B cell (primary cell): ENCODE results near the gene LAMA2. TPM values are rescaled to one million over a fixed set of nuclear protein-coding genes. Genes with fewer than 3 reads are reported as not detected.

ENCODE experiments used
- ATAC-seq: fragments of 200-7000 bp; cut with Tn5 transposase; one replicate; pipeline ENCODE4 v1.10.0; 2021; ENCODE audit warnings: low read depth, mild to moderate bottlenecking, moderate number of reproducible peaks, moderate library complexity
- CTCF ChIA-PET: fragments of 350-600 bp; sonication (Branson Sonifier 250); formaldehyde crosslinking; loops from one replicate; lab custom pipeline; 2021; ENCODE audit warnings: antibody characterized with exemption, inconsistent platforms; lab: Charles Lee
- POLR2A ChIA-PET: fragments of 350-600 bp; sonication (Branson Sonifier 250); formaldehyde crosslinking; loops from one replicate; lab custom pipeline; 2021; ENCODE audit warnings: antibody characterized with exemption; lab: Charles Lee
- DNase-seq: peaks from one replicate; pipeline ENCODE4 v3.0.0; 2013
- H2AFZ ChIP-seq: 2 replicates; pipeline ENCODE4 v1.6.1; 2012; ENCODE audit warnings: mild to moderate bottlenecking, low read depth, low read length; ENCODE audit not compliant: insufficient read depth, poor library complexity, severe bottlenecking
- H3K27ac ChIP-seq, 2 donors: 1 replicate in 1 of 2; 2 replicates in 1 of 2; pipeline ENCODE4 v1.5.1; 2012 to 2013; ENCODE audit warnings: low read length in 2 of 2, mild to moderate bottlenecking in 2 of 2, moderate library complexity in 1 of 2
- H3K27me3 ChIP-seq, 4 experiments: fragments of 200-600 bp in 1 of 4; sonication (generic) in 1 of 4; replicated peaks in 1 of 4; 1 replicate in 2 of 4; 2 replicates in 2 of 4; pipeline versions ENCODE4 v1.6.1 to v1.7.0; 2013 to 2016; ENCODE audit warnings: low read length in 3 of 4, mild to moderate bottlenecking in 2 of 4, mixed read lengths in 1 of 4, moderate library complexity in 1 of 4; ENCODE audit not compliant: insufficient read depth in 4 of 4, control insufficient read depth in 3 of 4; ENCODE audit errors: control extremely low read depth in 1 of 4
- H3K36me3 ChIP-seq, 2 experiments: replicated peaks in 1 of 2; 1 replicate in 1 of 2; 2 replicates in 1 of 2; pipeline versions ENCODE4 v1.6.1 to v1.7.1; 2013; ENCODE audit warnings: low read length in 1 of 2; ENCODE audit not compliant: insufficient read depth in 2 of 2, control insufficient read depth in 1 of 2; ENCODE audit errors: control extremely low read depth in 1 of 2, extremely low read depth in 1 of 2
- H3K4me1 ChIP-seq, 2 donors: fragments of 200-600 bp in 1 of 2; sonication (generic) in 1 of 2; 1 replicate in 1 of 2; 2 replicates in 1 of 2; pipeline versions ENCODE4 v1.5.1 to v1.6.1; 2013 to 2017; ENCODE audit warnings: low read length in 2 of 2; ENCODE audit not compliant: control insufficient read depth in 2 of 2, insufficient read depth in 2 of 2
- H3K4me2 ChIP-seq: replicated peaks from 2 replicates; pipeline ENCODE3; 2012; ENCODE audit warnings: mild to moderate bottlenecking, low read depth, low read length; ENCODE audit not compliant: poor library complexity, severe bottlenecking
- H3K4me3 ChIP-seq, 5 experiments: fragments of 200-600 bp in 1 of 5; sonication (generic) in 1 of 5; 1 replicate in 3 of 5; 2 replicates in 2 of 5; pipeline versions ENCODE4 v1.5.1 to v1.7.0; 2011 to 2016; ENCODE audit warnings: low read length in 4 of 5, mild to moderate bottlenecking in 4 of 5, low read depth in 2 of 5, control low read depth in 1 of 5, moderate library complexity in 1 of 5; ENCODE audit not compliant: insufficient read depth in 1 of 5; ENCODE audit errors: control extremely low read depth in 1 of 5, extremely low read depth in 1 of 5
- H3K79me2 ChIP-seq: fragments of 200-600 bp; sonication (generic); one replicate; pipeline ENCODE4 v1.6.0; 2016; ENCODE audit warnings: low read length; ENCODE audit not compliant: control insufficient read depth, insufficient read depth
- H3K9ac ChIP-seq: fragments of 200-600 bp; sonication (generic); 2 replicates; pipeline ENCODE4 v1.6.1; 2017; ENCODE audit warnings: mild to moderate bottlenecking, low read length, moderate library complexity
- H3K9me3 ChIP-seq, 3 donors: one replicate each; pipeline versions ENCODE4 v1.6.1 to v1.7.1; 2013; ENCODE audit warnings: low read length in 2 of 3; ENCODE audit not compliant: control insufficient read depth in 2 of 3, insufficient read depth in 1 of 3; ENCODE audit errors: control extremely low read depth in 1 of 3
- H4K20me1 ChIP-seq: 2 replicates; pipeline ENCODE4 v1.6.0; 2012; ENCODE audit warnings: mild to moderate bottlenecking, low read length; ENCODE audit not compliant: insufficient read depth, control insufficient read depth, poor library complexity, severe bottlenecking
- H3K27ac Mint-ChIP-seq: one replicate; pipeline ENCODE4 v1.8.0; 2021; ENCODE audit warnings: mixed read lengths
- H3K27me3 Mint-ChIP-seq: one replicate; pipeline ENCODE4 v1.8.0; 2021; ENCODE audit warnings: mixed read lengths
- H3K4me1 Mint-ChIP-seq: one replicate; pipeline ENCODE4 v1.8.0; 2021; ENCODE audit warnings: mixed read lengths
- H3K4me3 Mint-ChIP-seq: one replicate; pipeline ENCODE4 v1.8.0; 2021; ENCODE audit warnings: mixed read lengths
- H3K9me3 Mint-ChIP-seq: one replicate; pipeline ENCODE4 v1.8.0; 2022; ENCODE audit warnings: mixed read lengths; ENCODE audit not compliant: insufficient read depth
- EZH2 ChIP-seq: IDR thresholded peaks from 2 replicates; pipeline ENCODE4 v1.6.1; 2012; ENCODE audit warnings: borderline replicate concordance, low read depth, mild to moderate bottlenecking, moderate library complexity, low read length; ENCODE audit not compliant: insufficient read depth, poor library complexity, severe bottlenecking
- WGBS: methylation state at CpG from one replicate; pipeline ENCODE4 v1.1.5; 2013; ENCODE audit warnings: missing lambda C conversion rate; ENCODE audit not compliant: insufficient coverage; 5-methylcytosine and 5-hydroxymethylcytosine counted together
- intact Hi-C: fragments of 100-400 bp; cut with micrococcal nuclease; formaldehyde crosslinking; loops from one replicate; pipeline ENCODE4 v1.10.0; 2022
- polyA plus RNA-seq: library from polyadenylated mRNA; depleted of rRNA; stranded (reverse); fragments of >200 nt; gene quantifications from 2 replicates; pipeline ENCODE4 v1.2.3, GENCODE V29; 2012
- total RNA-seq, 2 donors: library from RNA; stranded (reverse); fragments of 120-200 nt in 1 of 2; gene quantifications; 1 replicate in 1 of 2; 2 replicates in 1 of 2; pipeline versions ENCODE4 v1.2.3 to v1.2.4, GENCODE V29; 2013 to 2022
- TF ChIP-seq, protein P1 (sequence below): fragments of 200-600 bp; IDR thresholded peaks from one replicate; pipeline ENCODE4 v1.8.0; 2022; ENCODE audit warnings: antibody characterized with exemption, mild to moderate bottlenecking

The LAMA2 gene
- total and polyA plus RNA-seq, 2 donors (not counting 1 experiment from before 2014, with no cell fraction given), result 0.16 TPM; not detected in 1

DNA sequence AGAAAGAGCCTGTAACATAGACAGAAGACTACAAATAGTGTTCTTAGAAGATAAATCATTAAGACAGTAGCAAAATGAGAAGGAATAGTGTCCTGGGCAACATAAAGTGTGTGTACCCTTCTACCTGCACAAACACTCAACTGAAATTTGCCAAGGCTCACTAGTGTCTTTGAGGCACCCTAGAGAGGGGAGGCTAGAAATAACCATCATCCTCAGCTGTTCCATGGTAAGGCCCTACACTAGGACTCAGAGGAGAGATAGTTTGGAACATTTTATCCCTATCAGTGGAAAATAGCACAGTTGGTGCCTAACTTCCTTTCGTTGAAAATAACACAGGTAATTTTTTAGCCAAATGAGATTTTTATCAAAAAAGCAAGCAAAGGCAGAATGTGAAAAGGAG is 230.7 kb downstream of the LAMA2 start:
- H3K9me3 Mint-ChIP-seq, result no peaks in the 10 kb centered on the region

DNA sequence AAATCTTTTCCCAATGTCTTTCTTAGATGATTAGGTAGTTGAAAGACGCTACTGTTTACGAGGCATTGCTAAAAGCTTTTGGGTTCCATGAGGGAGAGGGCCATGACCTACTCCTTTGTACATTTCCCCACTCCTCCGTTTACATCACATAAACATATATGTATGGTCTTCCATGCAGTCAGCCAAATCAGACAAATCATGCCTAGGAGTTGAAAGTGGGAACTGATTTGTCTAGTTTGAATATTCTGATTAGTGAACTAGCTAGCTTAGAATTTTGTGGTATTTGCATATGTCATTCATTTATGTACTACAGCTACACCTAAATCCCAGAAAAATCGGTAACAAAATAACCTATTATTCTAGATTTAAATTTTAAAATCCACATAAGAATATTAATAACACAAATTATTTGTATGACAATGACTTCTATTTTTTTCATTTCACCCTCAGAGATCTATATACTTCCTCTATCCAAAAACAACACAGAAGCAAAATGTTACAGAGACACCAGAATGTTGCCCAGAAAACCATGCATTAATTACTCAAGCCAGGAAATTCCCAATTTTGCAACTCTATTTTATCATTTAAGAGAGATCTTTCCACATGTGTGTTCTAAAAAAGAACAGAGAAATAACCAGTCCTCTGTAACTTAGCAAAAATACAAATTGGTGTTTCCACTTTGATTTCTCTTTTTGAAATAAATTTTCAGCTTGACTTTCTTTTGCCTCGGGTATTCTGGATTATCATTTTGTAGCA is 231.9 kb downstream of the LAMA2 start:
- H3K36me3 ChIP-seq, result no peaks in the 10 kb centered on the region

More for the DNA sequence above, 230.7 kb downstream of the LAMA2 start:
- H3K4me2 ChIP-seq, result no peak overlapping the region
- H4K20me1 ChIP-seq, result no peaks in the 10 kb centered on the region
- H3K9ac ChIP-seq, result no peak overlapping the region
- H3K27me3 ChIP-seq, result no peaks in the 10 kb centered on the region
- no peak for TF ChIP-seq EZH2
- TF ChIP-seq, protein P1, sequence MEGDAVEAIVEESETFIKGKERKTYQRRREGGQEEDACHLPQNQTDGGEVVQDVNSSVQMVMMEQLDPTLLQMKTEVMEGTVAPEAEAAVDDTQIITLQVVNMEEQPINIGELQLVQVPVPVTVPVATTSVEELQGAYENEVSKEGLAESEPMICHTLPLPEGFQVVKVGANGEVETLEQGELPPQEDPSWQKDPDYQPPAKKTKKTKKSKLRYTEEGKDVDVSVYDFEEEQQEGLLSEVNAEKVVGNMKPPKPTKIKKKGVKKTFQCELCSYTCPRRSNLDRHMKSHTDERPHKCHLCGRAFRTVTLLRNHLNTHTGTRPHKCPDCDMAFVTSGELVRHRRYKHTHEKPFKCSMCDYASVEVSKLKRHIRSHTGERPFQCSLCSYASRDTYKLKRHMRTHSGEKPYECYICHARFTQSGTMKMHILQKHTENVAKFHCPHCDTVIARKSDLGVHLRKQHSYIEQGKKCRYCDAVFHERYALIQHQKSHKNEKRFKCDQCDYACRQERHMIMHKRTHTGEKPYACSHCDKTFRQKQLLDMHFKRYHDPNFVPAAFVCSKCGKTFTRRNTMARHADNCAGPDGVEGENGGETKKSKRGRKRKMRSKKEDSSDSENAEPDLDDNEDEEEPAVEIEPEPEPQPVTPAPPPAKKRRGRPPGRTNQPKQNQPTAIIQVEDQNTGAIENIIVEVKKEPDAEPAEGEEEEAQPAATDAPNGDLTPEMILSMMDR, result no peak
- DNase-seq (no peak), ATAC-seq (no peak)
- H3K79me2 ChIP-seq, result no peaks in the 10 kb centered on the region
- Mint-ChIP-seq H3K4me3 (no peak overlapping the region), H3K4me1 (peaks cover 3% of the 10 kb centered on the region), H3K27me3 (peaks cover 3% of the 10 kb centered on the region), H3K27ac (no peak overlapping the region)
- H3K36me3 ChIP-seq, result no peaks in the 10 kb centered on the region
- H3K9me3 ChIP-seq, result no peaks in the 10 kb centered on the region
- no peak overlapping the region for H3K4me3 ChIP-seq
- no peak overlapping the region for H3K27ac ChIP-seq
- intact Hi-C loops, result no loop called here
- CTCF ChIA-PET, result no interaction called here
- no peak overlapping the region for H2AFZ ChIP-seq
- WGBS, result no CpG with 5 or more reads among the region's 1 CpG
- no peaks in the 10 kb centered on the region for H3K4me1 ChIP-seq
- POLR2A ChIA-PET, result no interaction called here

More for the DNA sequence above, 231.9 kb downstream of the LAMA2 start:
- no peak overlapping the region for H3K4me3 Mint-ChIP-seq
- Histone ChIP-seq H2AFZ (no peak overlapping the region), H3K4me1 (no peaks in the 10 kb centered on the region), H3K27me3 (no peaks in the 10 kb centered on the region), H3K4me3 (no peak overlapping the region), H4K20me1 (no peaks in the 10 kb centered on the region), H3K27ac (no peak overlapping the region), H3K79me2 (no peaks in the 10 kb centered on the region), H3K4me2 (no peak overlapping the region), H3K9ac (no peak overlapping the region), H3K9me3 (no peaks in the 10 kb centered on the region)
- H3K27me3 Mint-ChIP-seq, result peaks cover 3% of the 10 kb centered on the region
- H3K27ac Mint-ChIP-seq, result no peak overlapping the region
- H3K9me3 Mint-ChIP-seq, result no peaks in the 10 kb centered on the region
- CTCF ChIA-PET, result no interaction called here
- DNase-seq (no peak), ATAC-seq (no peak)
- no CpG with 5 or more reads among the region's 5 CpGs for WGBS
- TF ChIP-seq EZH2, result no peak
- TF ChIP-seq, protein P1, result no peak
- POLR2A ChIA-PET, result no interaction called here
- peaks cover 3% of the 10 kb centered on the region for H3K4me1 Mint-ChIP-seq
- intact Hi-C loops, result no loop called here
